WI38 (cell line): ENCODE data around the gene FSIP1.

Experiments
- H3K4me3 ChIP-seq: 2 replicates; pipeline ENCODE4 v1.5.1; 2011; ENCODE audit warnings: low read depth, mild to moderate bottlenecking, control low read depth, low read length
- TF ChIP-seq, protein P1 (sequence below): IDR thresholded peaks from 2 replicates; pipeline ENCODE4 v1.5.1; 2012; ENCODE audit warnings: low read depth, mild to moderate bottlenecking, control low read depth, low read length

Gene FSIP1

DNA sequence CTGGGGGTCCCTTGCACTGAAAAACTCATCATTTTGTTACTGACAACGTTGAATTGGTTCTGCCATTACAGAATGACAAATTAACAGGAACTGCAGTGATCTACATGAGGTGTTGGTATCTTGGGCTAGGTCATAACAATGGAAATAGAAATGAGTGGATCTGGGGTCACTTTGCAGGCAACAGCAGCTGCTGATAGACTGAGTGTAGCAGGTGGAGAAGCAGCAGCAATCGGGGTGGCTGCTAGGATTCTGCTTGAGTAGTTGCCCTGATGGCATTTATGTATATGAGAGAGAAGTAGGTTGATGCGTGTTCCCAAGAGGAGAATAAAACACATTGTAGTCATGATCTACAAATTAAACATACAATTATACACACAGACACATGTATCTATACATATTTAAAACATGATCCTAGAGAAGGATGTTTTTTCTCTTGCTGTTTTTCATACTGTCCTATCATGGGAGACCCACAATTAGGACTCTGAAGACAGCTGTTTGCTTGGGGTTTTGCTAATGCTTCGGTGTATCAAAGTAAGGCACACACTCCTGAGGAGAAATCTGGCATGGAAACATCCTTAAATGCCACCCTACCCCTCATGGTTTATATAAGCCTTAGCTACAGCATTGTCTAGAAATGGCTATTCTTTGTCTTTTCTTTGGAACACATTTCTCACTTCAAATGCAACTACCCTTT is 217.5 kb downstream of the FSIP1 start:
- H3K4me3 ChIP-seq = no peak overlapping the region
- TF ChIP-seq, protein P1, sequence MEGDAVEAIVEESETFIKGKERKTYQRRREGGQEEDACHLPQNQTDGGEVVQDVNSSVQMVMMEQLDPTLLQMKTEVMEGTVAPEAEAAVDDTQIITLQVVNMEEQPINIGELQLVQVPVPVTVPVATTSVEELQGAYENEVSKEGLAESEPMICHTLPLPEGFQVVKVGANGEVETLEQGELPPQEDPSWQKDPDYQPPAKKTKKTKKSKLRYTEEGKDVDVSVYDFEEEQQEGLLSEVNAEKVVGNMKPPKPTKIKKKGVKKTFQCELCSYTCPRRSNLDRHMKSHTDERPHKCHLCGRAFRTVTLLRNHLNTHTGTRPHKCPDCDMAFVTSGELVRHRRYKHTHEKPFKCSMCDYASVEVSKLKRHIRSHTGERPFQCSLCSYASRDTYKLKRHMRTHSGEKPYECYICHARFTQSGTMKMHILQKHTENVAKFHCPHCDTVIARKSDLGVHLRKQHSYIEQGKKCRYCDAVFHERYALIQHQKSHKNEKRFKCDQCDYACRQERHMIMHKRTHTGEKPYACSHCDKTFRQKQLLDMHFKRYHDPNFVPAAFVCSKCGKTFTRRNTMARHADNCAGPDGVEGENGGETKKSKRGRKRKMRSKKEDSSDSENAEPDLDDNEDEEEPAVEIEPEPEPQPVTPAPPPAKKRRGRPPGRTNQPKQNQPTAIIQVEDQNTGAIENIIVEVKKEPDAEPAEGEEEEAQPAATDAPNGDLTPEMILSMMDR = no peak

DNA sequence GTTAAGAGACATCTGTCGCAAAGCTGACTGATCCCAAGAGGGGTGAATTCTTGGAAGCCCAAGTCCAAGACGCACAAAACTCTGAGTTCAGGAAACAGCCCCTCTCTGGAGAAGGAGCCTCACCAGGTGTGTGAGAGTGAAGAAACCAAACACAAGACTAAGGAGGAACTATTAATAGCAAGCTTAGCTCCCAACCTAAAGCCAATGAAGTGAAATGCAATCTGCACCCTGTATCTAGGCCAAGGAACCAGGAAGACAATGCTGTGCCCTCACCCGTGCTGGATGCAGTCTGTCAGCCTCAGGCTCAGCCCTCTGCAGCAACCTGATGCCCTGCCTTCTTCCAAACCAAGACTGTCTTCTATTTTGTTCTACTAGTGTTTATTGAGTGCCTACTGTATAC is 224.2 kb downstream of the FSIP1 start:
- TF ChIP-seq, protein P1 = no peak
- no peak overlapping the region for H3K4me3 ChIP-seq

DNA sequence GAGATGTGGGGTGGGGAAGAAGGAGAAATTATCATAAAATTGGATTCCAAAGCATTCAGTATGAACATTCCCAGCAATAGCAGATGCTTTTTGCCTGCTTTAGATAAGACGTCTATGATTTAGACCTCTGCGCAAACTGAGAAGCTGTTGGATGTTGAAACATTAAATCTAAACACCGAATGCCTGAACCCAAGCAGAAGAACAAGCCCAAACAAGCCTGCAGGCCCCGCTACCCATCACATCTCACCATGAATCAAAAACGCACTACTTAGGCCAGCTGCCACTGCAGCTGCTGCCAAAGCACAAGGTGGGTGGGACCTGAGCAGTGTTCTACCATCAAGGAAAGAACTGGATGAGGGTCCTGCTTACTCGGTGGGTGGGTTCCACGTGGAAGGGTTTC is 226.2 kb downstream of the FSIP1 start:
- TF ChIP-seq, protein P1 = no peak
- H3K4me3 ChIP-seq = no peak overlapping the region

DNA sequence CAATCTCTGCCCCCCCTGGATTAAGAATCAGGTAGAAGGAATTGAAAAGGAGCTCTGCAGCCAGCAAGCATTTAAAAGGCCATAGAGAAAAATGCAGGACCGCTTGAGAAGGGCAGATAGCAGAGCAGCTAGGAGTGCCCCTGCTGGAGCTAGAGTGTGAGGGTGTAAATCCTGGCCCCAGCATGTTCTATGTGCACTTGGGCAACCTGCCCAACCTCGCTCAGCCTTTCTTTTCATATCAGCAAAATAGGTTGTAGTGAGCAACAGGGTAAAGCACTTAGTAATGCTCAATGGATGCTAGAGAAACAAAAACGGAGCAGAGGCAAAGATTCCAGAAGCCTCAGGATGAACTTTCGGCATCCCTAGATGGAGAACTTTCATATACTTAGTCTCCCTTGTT is 226.8 kb downstream of the FSIP1 start:
- no peak overlapping the region for H3K4me3 ChIP-seq
- TF ChIP-seq, protein P1 = no peak

DNA sequence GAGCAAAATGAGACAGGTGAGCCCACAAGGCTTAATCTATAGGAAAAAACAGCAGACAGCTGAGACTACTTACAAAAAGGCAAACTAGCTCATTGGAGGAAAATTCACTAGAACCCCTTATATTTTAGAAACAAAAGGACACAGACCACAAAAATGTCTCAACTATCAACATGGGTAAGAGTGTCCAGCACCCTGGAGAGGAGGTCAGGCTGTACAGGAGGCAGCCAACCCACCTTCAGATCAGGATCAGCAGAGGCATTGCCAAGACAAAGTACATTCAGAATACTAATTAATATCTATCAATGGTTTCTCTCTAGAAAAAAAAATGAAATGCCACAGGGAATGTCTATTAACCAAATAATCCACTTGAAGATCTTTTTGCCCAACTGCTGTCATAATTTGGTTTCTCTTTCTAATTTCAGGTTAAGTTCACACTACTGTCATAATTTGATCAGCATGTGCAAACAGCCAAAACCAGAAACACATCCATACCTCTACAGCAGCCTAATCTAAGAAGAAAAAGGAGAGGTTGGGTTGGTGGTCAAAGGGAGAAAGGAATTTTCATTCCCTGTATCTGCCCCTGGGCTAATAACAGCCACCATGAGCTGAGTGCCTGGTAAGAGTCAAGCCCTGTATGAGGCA is 227.8 kb downstream of the FSIP1 start:
- TF ChIP-seq, protein P1 = no peak
- H3K4me3 ChIP-seq = no peak overlapping the region

DNA sequence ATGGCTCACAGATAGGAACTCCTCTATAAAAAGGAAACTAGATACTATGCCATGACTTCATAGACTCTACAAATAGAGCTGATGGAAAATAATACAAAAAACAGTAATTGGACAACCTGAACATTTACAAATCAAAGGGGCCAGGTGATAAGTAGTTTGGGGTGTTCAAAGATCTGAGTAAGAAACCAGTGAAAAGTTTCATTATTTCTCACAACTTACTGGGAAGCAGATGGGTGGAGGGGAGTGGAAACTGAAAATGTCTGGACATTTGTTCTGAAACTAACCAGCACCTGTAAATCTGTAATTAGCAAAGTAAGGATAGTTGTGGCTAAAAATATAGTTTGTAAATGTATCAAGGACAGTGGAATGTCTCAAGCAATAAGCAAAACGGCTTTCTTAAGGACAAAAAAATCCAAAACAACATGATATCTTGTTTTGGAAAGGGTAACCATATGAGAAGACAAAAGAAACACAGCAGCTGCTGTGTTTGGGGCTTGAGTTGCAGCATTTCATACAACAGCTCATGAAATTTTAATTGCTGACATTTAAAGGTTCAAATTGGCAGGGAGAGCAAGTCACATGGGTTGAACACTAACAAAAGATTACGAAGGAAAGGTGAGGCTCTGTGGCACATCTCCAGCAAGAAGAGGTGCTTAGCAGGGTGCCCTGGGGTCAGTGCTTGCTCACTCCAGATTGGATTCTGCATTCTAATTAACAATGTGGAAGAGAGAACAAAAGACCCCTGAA is 228.5 kb downstream of the FSIP1 start:
- no peak overlapping the region for H3K4me3 ChIP-seq
- TF ChIP-seq, protein P1 = no peak

DNA sequence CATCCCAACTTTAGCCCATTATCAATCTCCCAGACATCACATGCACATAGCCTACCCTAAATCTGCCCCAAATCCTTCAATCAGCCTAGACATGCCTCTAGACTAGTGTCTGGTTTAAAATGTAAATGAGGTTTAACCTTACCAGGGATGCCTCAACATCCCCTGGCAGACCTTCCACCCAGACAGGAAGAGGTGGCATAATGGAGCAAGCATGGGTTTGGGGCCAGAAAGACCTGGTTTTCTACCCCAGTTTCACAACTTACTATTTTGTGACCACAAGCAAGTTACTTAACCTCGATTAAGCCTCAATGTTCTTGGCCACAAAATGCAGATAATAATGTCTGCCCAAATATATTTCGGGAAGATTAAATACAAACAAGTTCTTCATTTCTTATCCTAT is 230.1 kb downstream of the FSIP1 start:
- TF ChIP-seq, protein P1 = no peak
- H3K4me3 ChIP-seq = no peak overlapping the region
